Adipocyte (in vitro differentiated cells): Measurements from ENCODE around the gene WIPF3.
A peak's percentile ranks its signal among the peaks of the same experiment; 100 is the strongest.

Experiments
- DNase-seq: peaks from one replicate; pipeline ENCODE4 v3.0.0-alpha.2; 2015; ENCODE audit warnings: low read depth
- H3K27me3 ChIP-seq: replicated peaks from 2 replicates; pipeline ENCODE4 v1.7.0; 2013; ENCODE audit warnings: mild to moderate bottlenecking, low read length, moderate library complexity; ENCODE audit not compliant: control insufficient read depth, insufficient read depth
- H3K36me3 ChIP-seq: 2 replicates; pipeline ENCODE4 v1.7.0; 2013; ENCODE audit warnings: low read length, mild to moderate bottlenecking, moderate library complexity; ENCODE audit not compliant: control insufficient read depth, insufficient read depth, severe bottlenecking
- H3K4me1 ChIP-seq: 2 replicates; pipeline ENCODE4 v1.7.0; 2013; ENCODE audit warnings: mild to moderate bottlenecking, low read length, moderate library complexity; ENCODE audit not compliant: control insufficient read depth, insufficient read depth
- H3K4me3 ChIP-seq: 2 replicates; pipeline ENCODE4 v1.7.0; 2013; ENCODE audit warnings: mild to moderate bottlenecking, low read length, moderate library complexity
- H3K9ac ChIP-seq: 2 replicates; pipeline ENCODE4 v1.7.0; 2013; ENCODE audit warnings: mild to moderate bottlenecking, low read length, moderate library complexity
- H3K9me3 ChIP-seq: 2 replicates; pipeline ENCODE4 v1.7.0; 2013; ENCODE audit warnings: mild to moderate bottlenecking, low read length, moderate library complexity; ENCODE audit not compliant: control insufficient read depth

Gene WIPF3

DNA sequence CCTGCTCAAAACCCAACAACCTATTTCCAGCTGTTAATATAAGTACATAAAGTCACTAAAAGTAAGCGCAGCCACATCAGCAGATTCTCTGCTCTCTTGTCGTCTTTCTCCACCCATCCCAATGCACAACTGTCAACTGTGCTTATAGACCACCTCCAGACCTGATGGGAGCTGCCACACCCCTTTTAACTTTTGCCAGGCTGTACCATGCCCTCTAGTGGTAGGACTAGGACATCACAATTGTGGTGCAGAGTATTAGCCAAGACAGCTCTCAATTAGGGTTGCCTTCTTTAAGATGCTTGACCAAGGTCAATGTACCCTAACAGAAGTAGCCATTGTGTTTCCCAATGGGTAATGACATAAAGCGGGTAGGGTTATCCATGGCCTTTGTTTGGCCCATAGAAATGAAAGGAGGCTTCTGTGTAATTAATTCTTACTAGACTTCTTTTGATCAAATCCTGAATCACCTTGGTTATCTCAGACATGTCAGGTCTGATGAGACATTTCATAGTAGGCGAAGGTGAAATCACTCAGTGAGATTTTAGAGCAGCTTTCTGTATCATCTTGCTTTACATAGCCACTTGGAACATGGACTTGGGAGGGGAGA, 115.2 kb downstream of the WIPF3 start:
- H3K36me3 ChIP-seq, result peaks cover 64% of the 10 kb centered on the region
- no peaks in the 10 kb centered on the region for H3K4me1 ChIP-seq
- H3K9ac ChIP-seq, result no peak overlapping the region
- no peak overlapping the region for H3K4me3 ChIP-seq
- H3K9me3 ChIP-seq, result no peaks in the 10 kb centered on the region
- peak; percentile 75 for DNase-seq
- no peaks in the 10 kb centered on the region for H3K27me3 ChIP-seq

DNA sequence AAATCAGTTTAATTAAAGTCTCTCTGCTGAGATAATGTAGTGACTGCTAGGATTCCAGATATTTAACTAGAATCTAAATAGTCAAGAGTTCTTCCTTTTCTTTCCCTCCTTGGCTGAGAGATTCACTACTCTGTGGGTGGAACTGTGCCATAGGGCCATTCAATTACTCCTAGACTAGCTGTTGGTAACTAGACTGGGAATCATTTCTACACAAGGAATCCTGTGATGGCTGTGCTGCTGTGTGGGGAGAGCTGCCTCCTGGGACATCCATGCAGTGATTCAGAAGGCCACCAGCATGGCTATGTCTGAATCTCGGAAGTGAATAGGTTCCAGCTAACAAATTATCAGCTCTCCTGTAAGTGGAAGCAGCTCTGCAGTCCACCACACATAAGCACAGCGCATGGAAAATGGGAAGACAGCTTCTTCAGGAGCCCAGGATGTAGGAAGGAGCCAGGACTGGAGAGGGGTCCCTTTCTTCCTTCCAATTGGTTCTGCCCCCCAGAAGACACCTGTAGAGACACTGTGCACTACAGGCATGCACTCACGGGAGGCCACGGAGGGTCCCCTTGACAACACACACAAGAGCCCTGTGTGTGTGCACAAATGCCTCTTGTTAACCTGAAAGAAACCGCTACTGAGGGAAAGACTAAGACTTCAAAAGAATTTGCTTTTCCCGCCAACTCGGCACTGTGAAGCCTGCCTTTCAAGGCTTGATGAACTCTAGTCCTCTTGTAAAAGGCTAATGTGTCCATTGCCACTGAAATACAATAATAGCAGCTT, 116.8 kb downstream of the WIPF3 start:
- H3K4me3 ChIP-seq, result no peak overlapping the region
- no peak overlapping the region for H3K9ac ChIP-seq
- H3K4me1 ChIP-seq, result no peaks in the 10 kb centered on the region
- H3K9me3 ChIP-seq, result no peaks in the 10 kb centered on the region
- H3K27me3 ChIP-seq, result no peaks in the 10 kb centered on the region
- DNase-seq, result no peak
- H3K36me3 ChIP-seq, result peaks cover 64% of the 10 kb centered on the region

DNA sequence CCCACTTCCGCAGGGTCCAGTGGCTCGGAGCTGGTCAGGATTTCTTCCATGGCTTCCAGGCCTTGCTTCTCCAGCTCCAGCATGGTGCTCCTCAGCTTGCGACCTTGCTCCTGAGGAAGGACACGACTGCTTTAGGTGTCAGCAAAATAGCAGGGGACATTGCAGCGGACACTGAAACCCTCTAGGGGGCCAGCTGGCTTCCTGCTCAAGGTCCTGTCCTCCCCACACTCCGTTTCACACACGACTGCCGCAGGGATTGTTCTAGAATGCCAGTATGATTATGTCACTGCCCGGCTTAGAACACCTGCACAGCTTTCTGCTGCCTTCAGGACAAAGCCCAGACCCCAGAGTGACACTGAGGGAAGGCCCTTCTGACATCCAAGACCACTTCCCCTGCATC, 117.7 kb downstream of the WIPF3 start:
- Histone ChIP-seq H3K4me1 (no peaks in the 10 kb centered on the region), H3K36me3 (peaks cover 61% of the 10 kb centered on the region), H3K4me3 (no peak overlapping the region), H3K9me3 (no peaks in the 10 kb centered on the region), H3K9ac (no peak overlapping the region), H3K27me3 (no peaks in the 10 kb centered on the region)
- no peak for DNase-seq

DNA sequence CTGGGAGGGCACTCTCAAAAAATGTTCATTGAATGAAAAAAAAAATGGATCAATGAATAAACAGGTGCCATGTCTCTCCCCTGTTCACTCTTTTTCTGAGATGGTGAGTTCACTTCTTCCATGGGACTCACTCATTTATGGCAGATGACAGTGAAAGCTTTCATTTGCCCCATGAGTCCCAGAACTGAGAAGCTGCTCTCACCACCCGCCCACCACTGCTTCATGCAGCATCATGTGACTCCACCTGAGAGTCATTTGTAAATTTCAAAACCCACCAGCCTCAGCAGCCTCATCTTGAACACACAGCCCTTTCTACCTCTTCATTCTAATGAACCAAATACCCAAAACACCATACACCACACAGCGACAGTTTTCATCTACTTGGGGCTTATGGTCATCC, 118.4 kb downstream of the WIPF3 start:
- Histone ChIP-seq H3K4me3 (no peak overlapping the region), H3K27me3 (no peaks in the 10 kb centered on the region), H3K9ac (no peak overlapping the region), H3K9me3 (no peaks in the 10 kb centered on the region), H3K36me3 (peaks cover 55% of the 10 kb centered on the region), H3K4me1 (no peaks in the 10 kb centered on the region)
- no peak for DNase-seq

DNA sequence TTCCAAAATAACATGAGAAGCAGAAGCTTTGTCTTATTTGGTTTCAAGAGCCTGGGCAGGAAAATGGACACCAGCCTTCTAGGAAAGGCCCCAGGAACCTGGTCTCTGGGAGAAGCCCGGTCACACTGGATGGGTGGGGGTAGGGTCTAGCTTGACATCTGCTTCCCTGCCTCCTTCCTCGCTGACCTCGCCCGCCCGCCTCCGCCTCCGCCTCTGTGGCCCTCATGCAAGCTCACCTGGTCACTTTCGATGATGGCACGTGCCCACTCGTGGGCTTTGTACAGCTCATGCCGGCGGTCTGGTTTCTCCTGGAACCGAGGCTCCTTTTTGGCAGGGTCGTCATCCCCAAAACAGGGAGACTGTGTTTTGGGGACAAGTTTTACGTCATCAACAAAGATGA, 119.9 kb downstream of the WIPF3 start:
- Histone ChIP-seq H3K4me3 (no peak overlapping the region), H3K9ac (no peak overlapping the region), H3K27me3 (no peaks in the 10 kb centered on the region), H3K4me1 (no peaks in the 10 kb centered on the region), H3K36me3 (peaks cover 56% of the 10 kb centered on the region), H3K9me3 (no peaks in the 10 kb centered on the region)
- no peak for DNase-seq

DNA sequence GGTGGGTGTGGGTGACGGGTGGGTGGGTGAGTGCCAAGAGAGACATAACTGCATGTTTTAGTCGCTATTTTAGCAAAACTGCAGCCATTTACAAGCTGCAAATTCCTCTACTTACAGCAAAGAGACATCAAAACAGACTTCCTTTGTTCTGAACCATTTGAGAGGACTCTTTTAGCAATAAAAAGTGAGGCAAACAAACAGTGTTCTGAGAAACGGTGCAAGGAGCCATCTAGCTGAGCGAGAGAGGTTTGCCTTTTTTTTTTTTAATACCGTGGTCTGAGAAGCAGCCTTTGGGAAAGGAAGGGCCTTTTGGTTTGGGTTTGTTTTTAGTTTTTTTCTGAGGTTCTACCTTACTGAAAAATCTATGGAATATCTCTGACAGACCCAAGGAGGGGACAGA, 120.4 kb downstream of the WIPF3 start:
- Histone ChIP-seq H3K4me1 (no peaks in the 10 kb centered on the region), H3K4me3 (no peak overlapping the region), H3K36me3 (peaks cover 54% of the 10 kb centered on the region), H3K9ac (no peak overlapping the region), H3K9me3 (no peaks in the 10 kb centered on the region), H3K27me3 (no peaks in the 10 kb centered on the region)
- no peak for DNase-seq

DNA sequence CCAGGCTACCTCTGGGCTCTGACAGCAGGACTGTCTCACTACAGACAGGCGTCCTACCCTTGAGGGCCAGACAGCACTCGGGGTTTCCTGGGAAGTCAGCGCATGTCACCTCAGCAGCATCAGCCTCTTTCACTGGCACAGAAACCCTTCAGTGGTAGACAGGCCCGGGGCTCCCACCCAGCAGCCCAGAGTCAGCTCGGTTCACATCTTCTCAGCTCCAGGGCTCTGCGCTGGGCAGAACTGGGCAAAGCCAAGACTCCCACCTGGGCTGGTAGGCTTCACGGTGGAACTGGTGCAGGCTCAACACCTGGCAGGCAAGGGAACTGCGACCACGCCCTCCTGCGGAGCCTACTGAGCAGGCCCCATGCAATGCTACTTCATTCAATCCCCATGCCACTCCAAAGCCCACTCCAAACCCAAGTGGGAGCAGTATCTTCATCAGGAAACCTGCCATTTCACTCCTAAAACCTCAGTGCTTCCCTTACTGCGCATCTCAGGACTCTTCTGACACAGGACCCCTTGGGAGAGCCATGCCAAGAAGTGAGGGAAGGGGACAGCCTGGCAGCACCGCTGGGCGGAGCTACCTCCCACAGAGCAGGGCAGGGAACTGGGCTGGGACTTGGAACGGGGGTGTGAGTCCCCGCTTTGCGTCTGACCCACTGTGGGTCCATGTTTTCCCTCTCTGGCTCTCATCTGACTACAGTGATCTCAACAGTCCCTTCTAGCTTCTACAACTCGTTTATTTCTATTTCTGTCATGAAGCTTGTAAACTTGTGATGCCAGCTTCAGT, 122.9 kb downstream of the WIPF3 start:
- Histone ChIP-seq H3K9ac (no peak overlapping the region), H3K36me3 (peaks cover 38% of the 10 kb centered on the region), H3K27me3 (no peaks in the 10 kb centered on the region), H3K4me1 (peaks cover 5% of the 10 kb centered on the region), H3K9me3 (no peaks in the 10 kb centered on the region), H3K4me3 (no peak overlapping the region)
- DNase-seq, result no peak

DNA sequence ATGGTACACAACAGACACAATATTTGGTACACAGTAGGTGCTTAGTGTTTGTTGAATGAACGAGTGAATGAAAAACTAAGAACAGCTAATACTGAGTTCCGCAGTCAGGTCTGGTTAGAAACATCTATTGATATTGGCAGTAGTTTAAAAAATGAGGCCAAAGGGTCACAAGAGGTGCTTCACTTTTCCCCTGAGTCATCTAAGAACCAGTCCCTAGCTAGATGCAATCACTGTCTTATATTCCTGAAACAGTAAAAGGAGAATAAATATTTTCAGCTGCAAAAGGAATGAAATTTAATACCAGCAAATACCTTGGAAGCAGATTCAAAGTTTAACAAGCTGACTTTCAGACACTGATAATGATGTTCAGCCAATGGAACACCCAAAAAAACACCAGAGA, 128.8 kb downstream of the WIPF3 start:
- H3K36me3 ChIP-seq, result peaks cover 72% of the 10 kb centered on the region
- no peak overlapping the region for H3K4me3 ChIP-seq
- no peak overlapping the region for H3K9ac ChIP-seq
- no peaks in the 10 kb centered on the region for H3K9me3 ChIP-seq
- H3K4me1 ChIP-seq, result peaks cover 15% of the 10 kb centered on the region
- no peaks in the 10 kb centered on the region for H3K27me3 ChIP-seq
- peak; percentile 34 for DNase-seq

DNA sequence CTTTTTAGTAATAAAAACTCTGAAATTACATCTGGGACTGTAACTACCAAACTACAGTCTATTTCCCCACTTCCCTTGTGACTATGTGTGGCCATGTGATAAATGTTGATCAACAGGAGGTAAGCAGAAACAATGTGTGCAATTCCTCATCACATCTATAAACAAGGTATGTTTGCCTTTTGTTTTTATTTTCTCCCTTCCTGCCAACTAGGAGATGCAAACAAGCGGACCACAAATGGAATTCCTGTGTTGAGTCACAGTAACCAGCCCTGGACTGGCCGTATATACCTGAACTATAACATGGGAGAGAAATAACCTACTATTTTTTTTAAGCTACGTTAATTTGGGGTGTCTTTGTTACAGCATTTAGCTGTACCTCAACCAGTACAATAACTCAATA, 130.8 kb downstream of the WIPF3 start:
- Histone ChIP-seq H3K36me3 (peaks cover 82% of the 10 kb centered on the region), H3K27me3 (no peaks in the 10 kb centered on the region), H3K9ac (no peak overlapping the region), H3K9me3 (no peaks in the 10 kb centered on the region), H3K4me1 (peaks cover 11% of the 10 kb centered on the region), H3K4me3 (no peak overlapping the region)
- DNase-seq, result no peak

DNA sequence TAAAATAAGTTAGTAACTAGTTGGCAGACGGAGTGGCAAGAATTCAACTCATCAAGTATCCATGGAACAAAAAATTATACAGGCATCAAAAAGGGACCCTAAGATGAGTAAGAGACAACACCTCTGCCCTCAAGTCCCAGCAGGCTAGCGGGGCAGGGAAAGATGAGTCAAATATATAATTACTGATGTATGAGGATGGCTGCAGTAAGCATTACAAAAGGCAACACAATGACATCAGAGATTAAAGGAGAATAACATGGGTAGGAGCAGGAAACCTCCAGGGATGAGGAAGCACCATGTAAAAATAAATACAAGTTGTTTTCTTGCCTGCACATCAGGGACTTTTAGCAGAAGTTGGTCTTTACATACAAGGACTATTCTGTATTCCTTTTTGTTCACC, 133.9 kb downstream of the WIPF3 start:
- peaks cover 7% of the 10 kb centered on the region for H3K4me1 ChIP-seq
- H3K36me3 ChIP-seq, result peaks cover 92% of the 10 kb centered on the region
- DNase-seq, result no peak

DNA sequence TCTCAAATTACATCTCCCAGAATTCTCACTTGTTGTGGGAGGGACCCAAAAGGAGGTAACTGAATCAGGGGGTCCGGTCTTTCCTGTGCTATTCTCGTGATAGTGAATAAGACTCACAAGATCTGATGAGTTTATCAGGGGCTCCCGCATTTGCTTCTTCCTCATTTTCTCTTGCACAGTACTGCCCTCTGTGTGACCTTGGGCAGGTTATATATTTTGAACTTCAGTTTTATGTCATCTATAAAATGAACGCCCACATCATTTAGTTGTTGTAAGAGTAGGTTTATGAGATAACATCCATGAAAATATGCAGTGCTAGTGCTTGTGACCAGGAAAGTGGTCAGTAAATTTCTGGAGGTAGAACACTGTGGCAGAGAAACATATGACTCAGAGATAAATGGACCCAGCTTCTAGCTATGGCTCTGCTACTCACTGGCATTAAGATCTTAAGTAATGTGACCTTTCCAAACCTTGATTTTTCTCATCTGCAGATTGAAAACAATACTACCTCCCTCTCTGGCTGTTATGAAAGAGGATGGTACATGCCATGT, 139.0 kb downstream of the WIPF3 start:
- no peaks in the 10 kb centered on the region for H3K4me1 ChIP-seq
- DNase-seq, result no peak
- H3K4me3 ChIP-seq, result no peak overlapping the region
- no peak overlapping the region for H3K9ac ChIP-seq
- H3K27me3 ChIP-seq, result no peaks in the 10 kb centered on the region
- peaks cover 88% of the 10 kb centered on the region for H3K36me3 ChIP-seq
- no peaks in the 10 kb centered on the region for H3K9me3 ChIP-seq

More for the DNA sequence above, 133.9 kb downstream of the WIPF3 start:
- Histone ChIP-seq H3K9ac (no peak overlapping the region), H3K9me3 (no peaks in the 10 kb centered on the region), H3K27me3 (no peaks in the 10 kb centered on the region), H3K4me3 (no peak overlapping the region)
